Fibroblast of the aortic adventitia (primary cell): ENCODE measurements around the gene UBAC2. TPM values are rescaled to one million over a fixed set of nuclear protein-coding genes. Genes with fewer than 3 reads are reported as not detected.

Source experiments
- DNase-seq: peaks from one replicate; pipeline ENCODE4 v3.0.0-alpha.2; 2010; ENCODE audit warnings: low read depth
- H3K4me3 ChIP-seq: 2 replicates; pipeline ENCODE4 v1.5.1; 2011; ENCODE audit warnings: low read depth, mild to moderate bottlenecking, control low read depth, low read length, moderate library complexity
- CTCF ChIP-seq: IDR thresholded peaks from 2 replicates; pipeline ENCODE4 v1.5.1; 2011; ENCODE audit warnings: mild to moderate bottlenecking, low read length, control low read depth, inconsistent platforms; ENCODE audit not compliant: insufficient read depth
- total RNA-seq: library from RNA; depleted of rRNA; stranded (reverse); fragments of >200 nt; gene quantifications from 2 replicates; pipeline ENCODE4 v1.2.3, GENCODE V29; 2012; ENCODE audit warnings: low replicate concordance

Gene UBAC2
- total RNA-seq, 1 donor: 33.8 TPM

- H3K4me3 ChIP-seq: no peak overlapping the region
- TF ChIP-seq CTCF: no peak
- DNase-seq: no peak
Measured at GRCh38 chr13:99301056-99301838, 100.6 kb downstream of the UBAC2 start.

- no peak for TF ChIP-seq CTCF
- no peak for DNase-seq
- no peak overlapping the region for H3K4me3 ChIP-seq
Measured at GRCh38 chr13:99301913-99302636, 101.4 kb downstream of the UBAC2 start.

- DNase-seq: no peak
- TF ChIP-seq CTCF: no peak
- H3K4me3 ChIP-seq: no peak overlapping the region
Measured at GRCh38 chr13:99302637-99303505, 102.2 kb downstream of the UBAC2 start.

- no peak for DNase-seq
- H3K4me3 ChIP-seq: no peak overlapping the region
- no peak for TF ChIP-seq CTCF
Measured at GRCh38 chr13:99303863-99304521, 103.3 kb downstream of the UBAC2 start.

GRCh38 chr13:99304541-99304940, 103.9 kb downstream of the UBAC2 start:
- no peak for TF ChIP-seq CTCF
- H3K4me3 ChIP-seq: no peak overlapping the region
- DNase-seq: no peak

GRCh38 chr13:99305158-99305557, 104.5 kb downstream of the UBAC2 start:
- H3K4me3 ChIP-seq: no peak overlapping the region
- no peak for TF ChIP-seq CTCF
- DNase-seq: no peak
